Measurements from ENCODE around the gene PLA2G2A.
"Not testable (repeated sequence)": the region's sequence is repeated elsewhere in the genome, so short reads cannot be mapped to it uniquely, and the experiment has no call there.

PLA2G2A gene

GRCh38 chr1:19979494-19979977, at the start of gene PLA2G2A:
Gene PLA2G2A (minus strand): TSS chr1:19979618. CDS start chr1:19978773, 845 bp downstream.
- no peak for DNase-seq

GRCh38 chr1:20028726-20029125, 49.3 kb upstream of the PLA2G2A start:
- no peak for DNase-seq

- no peak for DNase-seq
Observed at GRCh38 chr1:20028125-20028524, 48.7 kb upstream of the PLA2G2A start.

- no peak for DNase-seq
Observed at GRCh38 chr1:20017741-20018140, 38.3 kb upstream of the PLA2G2A start.

GRCh38 chr1:20014153-20014552, 34.7 kb upstream of the PLA2G2A start:
- DNase-seq: no peak

GRCh38 chr1:20010016-20010415, 30.6 kb upstream of the PLA2G2A start:
- DNase-seq: no peak

- DNase-seq: no peak
Observed at GRCh38 chr1:20009212-20009611, 29.8 kb upstream of the PLA2G2A start.

- no peak for DNase-seq
Observed at GRCh38 chr1:20008391-20008841, 29.0 kb upstream of the PLA2G2A start.

- not testable (repeated sequence) for DNase-seq
Observed at GRCh38 chr1:19998823-19999222, 19.4 kb upstream of the PLA2G2A start.

GRCh38 chr1:19990689-19991088, 11.3 kb upstream of the PLA2G2A start:
- no peak for DNase-seq

GRCh38 chr1:19990182-19990582, 10.8 kb upstream of the PLA2G2A start:
- DNase-seq: not testable (repeated sequence)

GRCh38 chr1:19988267-19989006, 9.0 kb upstream of the PLA2G2A start:
- DNase-seq: no peak

- no peak for DNase-seq
Observed at GRCh38 chr1:19987719-19988118, 8.3 kb upstream of the PLA2G2A start.

GRCh38 chr1:19984409-19985016, 5.1 kb upstream of the PLA2G2A start:
- not testable (repeated sequence) for DNase-seq

GRCh38 chr1:19981507-19982312, 2.3 kb upstream of the PLA2G2A start:
- DNase-seq: no peak

- DNase-seq: no peak
Observed at GRCh38 chr1:19981170-19981506, 1.7 kb upstream of the PLA2G2A start.

- DNase-seq: no peak
Observed at GRCh38 chr1:19980314-19980713, 896 bp upstream of the PLA2G2A start.

- DNase-seq: no peak
Observed at GRCh38 chr1:19978143-19978542, 1.3 kb downstream of the PLA2G2A start.

- DNase-seq: no peak
Observed at GRCh38 chr1:19976317-19977003, 3.0 kb downstream of the PLA2G2A start.

- DNase-seq: no peak
Observed at GRCh38 chr1:19975423-19976193, 3.8 kb downstream of the PLA2G2A start.

- DNase-seq: no peak
Observed at GRCh38 chr1:19974822-19975416, 4.5 kb downstream of the PLA2G2A start.

GRCh38 chr1:19973616-19974015, 5.8 kb downstream of the PLA2G2A start:
- no peak for DNase-seq

All from activated CD4-positive, alpha-beta T cell treated with anti-CD3 and anti-CD28 coated beads for 1 hour (primary cell).